HG03460 (cell line): ENCODE results near the gene SLC18A3.

Source experiments
- ATAC-seq: cut with Tn5 transposase; IDR thresholded peaks from one replicate; pipeline ENCODE4 v1.9.1; 2021; ENCODE audit not compliant: unreplicated experiment

The SLC18A3 gene

GRCh38 chr10:49611166-49611815 lies 1.2 kb downstream of the SLC18A3 start:
- ATAC-seq = no peak

- ATAC-seq = no peak
Measured at GRCh38 chr10:49611816-49612512, 1.9 kb downstream of the SLC18A3 start.

- no peak for ATAC-seq
Measured at GRCh38 chr10:49612513-49613164, 2.5 kb downstream of the SLC18A3 start.

- ATAC-seq = no peak
Measured at GRCh38 chr10:49613165-49613881, 3.2 kb downstream of the SLC18A3 start.

- no peak for ATAC-seq
Measured at GRCh38 chr10:49613882-49614241, 3.8 kb downstream of the SLC18A3 start, which contains the start of gene CHAT. Gene CHAT (plus strand): TSS chr10:49614037. CDS start chr10:49614190, 153 bp downstream.

GRCh38 chr10:49614242-49615198 lies 4.4 kb downstream of the SLC18A3 start:
- no peak for ATAC-seq

GRCh38 chr10:49615213-49615612 lies 5.1 kb downstream of the SLC18A3 start:
- no peak for ATAC-seq

- no peak for ATAC-seq
Measured at GRCh38 chr10:49615721-49616120, 5.6 kb downstream of the SLC18A3 start.

- ATAC-seq = no peak
Measured at GRCh38 chr10:49616421-49617101, 6.5 kb downstream of the SLC18A3 start.

- ATAC-seq = no peak
Measured at GRCh38 chr10:49617121-49618020, 7.3 kb downstream of the SLC18A3 start.

GRCh38 chr10:49618821-49619220 lies 8.7 kb downstream of the SLC18A3 start:
- ATAC-seq = no peak

- no peak for ATAC-seq
Measured at GRCh38 chr10:49619613-49620012, 9.5 kb downstream of the SLC18A3 start.

GRCh38 chr10:49620286-49620810 lies 10.2 kb downstream of the SLC18A3 start:
- no peak for ATAC-seq

- no peak for ATAC-seq
Measured at GRCh38 chr10:49620841-49621378, 10.8 kb downstream of the SLC18A3 start.

- no peak for ATAC-seq
Measured at GRCh38 chr10:49621561-49621960, 11.5 kb downstream of the SLC18A3 start.

GRCh38 chr10:49622426-49623425 lies 12.6 kb downstream of the SLC18A3 start:
- ATAC-seq = no peak

GRCh38 chr10:49624629-49625028 lies 14.5 kb downstream of the SLC18A3 start:
- no peak for ATAC-seq
